Activated CD4-positive, alpha-beta T cell treated with anti-CD3 and anti-CD28 coated beads for 36 hours (primary cell): ENCODE measurements around the gene SV2B. TPM values are rescaled to one million over a fixed set of nuclear protein-coding genes. Genes with fewer than 3 reads are reported as not detected.
A peak's percentile ranks its signal among the peaks of the same experiment; 100 is the strongest.
"Not testable (repeated sequence)": the region's sequence is repeated elsewhere in the genome, so short reads cannot be mapped to it uniquely, and the experiment has no call there.

Experiments
- ATAC-seq: fragments of 200-7000 bp; cut with Tn5 transposase; one replicate; pipeline ENCODE4 v1.10.0; 2021; ENCODE audit warnings: mild to moderate bottlenecking, moderate library complexity
- CTCF ChIA-PET: fragments of 350-600 bp; sonication (Branson Sonifier 250); formaldehyde crosslinking; loops from one replicate; lab custom pipeline; 2021; ENCODE audit warnings: antibody characterized with exemption; lab: Charles Lee
- POLR2A ChIA-PET: fragments of 350-600 bp; sonication (Branson Sonifier 250); formaldehyde crosslinking; loops from one replicate; lab custom pipeline; 2021; ENCODE audit warnings: antibody characterized with exemption, inconsistent platforms; lab: Charles Lee
- DNase-seq: peaks from one replicate; pipeline ENCODE4 v3.0.0-alpha.2; 2020
- H3K27ac Mint-ChIP-seq: one replicate; pipeline ENCODE4 v1.8.0; 2021; ENCODE audit warnings: mixed read lengths
- H3K27me3 Mint-ChIP-seq: one replicate; pipeline ENCODE4 v1.8.0; 2021; ENCODE audit warnings: mixed read lengths
- H3K36me3 Mint-ChIP-seq: one replicate; pipeline ENCODE4 v1.8.0; 2021; ENCODE audit warnings: low read depth, mixed read lengths
- H3K4me1 Mint-ChIP-seq: one replicate; pipeline ENCODE4 v1.8.0; 2021; ENCODE audit warnings: mixed read lengths
- H3K4me3 Mint-ChIP-seq: one replicate; pipeline ENCODE4 v1.8.0; 2021; ENCODE audit warnings: mild to moderate bottlenecking, moderate library complexity, mixed read lengths
- H3K9me3 Mint-ChIP-seq: one replicate; pipeline ENCODE4 v1.8.0; 2021; ENCODE audit warnings: low read depth, mixed read lengths
- intact Hi-C, 2 experiments: fragments of 100-400 bp; cut with DNase I in 1 of 2; cut with micrococcal nuclease in 1 of 2; formaldehyde crosslinking; loops; one replicate each; pipeline versions ENCODE4 v1.14.2 to v1.15.1; 2022 to 2024; cut with DNase I, micrococcal nuclease
- total RNA-seq, 2 experiments: library from RNA; stranded (reverse); gene quantifications; one replicate each; pipeline ENCODE4 v1.2.3, GENCODE V29; 2021

The SV2B gene
- total RNA-seq, 2 experiments from 2014 or later, result 0.05 TPM

- ChIA-PET POLR2A (no interaction called here), CTCF (interaction anchor here (1.6 to 2.8 kb wide), 2 partner anchors 15 to 17 kb away, joined by 4 to 12 read pairs; no protein-coding TSS in a partner anchor)
- no peaks in the 10 kb centered on the region for H3K9me3 Mint-ChIP-seq
- no peak overlapping the region for H3K27ac Mint-ChIP-seq
- H3K4me3 Mint-ChIP-seq, result no peak overlapping the region
- ATAC-seq (no peak), DNase-seq (no peak)
- no peaks in the 10 kb centered on the region for H3K36me3 Mint-ChIP-seq
- H3K4me1 Mint-ChIP-seq, result peaks cover 26% of the 10 kb centered on the region
- no peaks in the 10 kb centered on the region for H3K27me3 Mint-ChIP-seq
- intact Hi-C loops, result no loop called here
These were observed 219.5 kb downstream of the SV2B start for GRCh38 chr15:91319371-91320059.

- H3K36me3 Mint-ChIP-seq, result no peaks in the 10 kb centered on the region
- DNase-seq, result no peak
- peak; percentile 44 for ATAC-seq
- no peak overlapping the region for H3K4me3 Mint-ChIP-seq
- H3K27ac Mint-ChIP-seq, result no peak overlapping the region
- no peaks in the 10 kb centered on the region for H3K27me3 Mint-ChIP-seq
- peaks cover 26% of the 10 kb centered on the region for H3K4me1 Mint-ChIP-seq
- H3K9me3 Mint-ChIP-seq, result no peaks in the 10 kb centered on the region
- ChIA-PET POLR2A (no interaction called here), CTCF (interaction anchor here (1.6 kb wide), 1 partner anchor 15 kb away, joined by 4 read pairs; no protein-coding TSS in a partner anchor)
- intact Hi-C loops, result no loop called here
These were observed 220.0 kb downstream of the SV2B start for GRCh38 chr15:91320101-91320500.

GRCh38 chr15:91329914-91330313 lies 229.9 kb downstream of the SV2B start:
- ATAC-seq, result no peak
- no peaks in the 10 kb centered on the region for H3K36me3 Mint-ChIP-seq
- H3K9me3 Mint-ChIP-seq, result peaks cover 3% of the 10 kb centered on the region
- intact Hi-C loops, result no loop called here
- H3K4me3 Mint-ChIP-seq, result no peak overlapping the region
- no peak overlapping the region for H3K27ac Mint-ChIP-seq
- CTCF ChIA-PET, result interaction anchor here (1.1 to 1.5 kb wide), 2 partner anchors 8 to 12 kb away, joined by 3 read pairs; no protein-coding TSS in a partner anchor
- POLR2A ChIA-PET, result no interaction called here
- no peaks in the 10 kb centered on the region for H3K27me3 Mint-ChIP-seq
- peaks cover 7% of the 10 kb centered on the region for H3K4me1 Mint-ChIP-seq
- no peak for DNase-seq

GRCh38 chr15:91331581-91331980 lies 231.5 kb downstream of the SV2B start:
- no peaks in the 10 kb centered on the region for H3K36me3 Mint-ChIP-seq
- H3K4me1 Mint-ChIP-seq, result peaks cover 11% of the 10 kb centered on the region
- intact Hi-C loops, result no loop called here
- peaks cover 3% of the 10 kb centered on the region for H3K9me3 Mint-ChIP-seq
- POLR2A ChIA-PET, result no interaction called here
- no peak overlapping the region for H3K27ac Mint-ChIP-seq
- H3K4me3 Mint-ChIP-seq, result no peak overlapping the region
- CTCF ChIA-PET, result interaction anchor here (0.6 to 1.3 kb wide), 2 partner anchors 17 to 101 kb away, joined by 3 to 4 read pairs; no protein-coding TSS in a partner anchor
- DNase-seq (no peak), ATAC-seq (no peak)
- H3K27me3 Mint-ChIP-seq, result no peaks in the 10 kb centered on the region

- POLR2A ChIA-PET, result no interaction called here
- Mint-ChIP-seq H3K4me3 (no peak overlapping the region), H3K27ac (no peak overlapping the region), H3K36me3 (no peaks in the 10 kb centered on the region), H3K27me3 (peaks cover 2% of the 10 kb centered on the region), H3K4me1 (peaks cover 11% of the 10 kb centered on the region), H3K9me3 (no peaks in the 10 kb centered on the region)
- CTCF ChIA-PET, result interaction anchor here (1.3 to 1.4 kb wide), 3 partner anchors 10 to 33 kb away, joined by 3 to 4 read pairs (median 3); no protein-coding TSS in a partner anchor
- intact Hi-C loops, result no loop called here
- ATAC-seq, result no peak
- DNase-seq, result no peak
These were observed 235.6 kb downstream of the SV2B start for GRCh38 chr15:91335702-91336101.

GRCh38 chr15:91336687-91337086 lies 236.6 kb downstream of the SV2B start:
- intact Hi-C loops, result no loop called here
- Mint-ChIP-seq H3K4me1 (peaks cover 11% of the 10 kb centered on the region), H3K4me3 (no peak overlapping the region), H3K27ac (no peak overlapping the region), H3K9me3 (no peaks in the 10 kb centered on the region), H3K27me3 (peaks cover 2% of the 10 kb centered on the region), H3K36me3 (no peaks in the 10 kb centered on the region)
- ChIA-PET POLR2A (no interaction called here), CTCF (no interaction called here)
- DNase-seq, result no peak
- ATAC-seq, result no peak

GRCh38 chr15:91338766-91339165 lies 238.7 kb downstream of the SV2B start:
- no peak overlapping the region for H3K27ac Mint-ChIP-seq
- peaks cover 14% of the 10 kb centered on the region for H3K4me1 Mint-ChIP-seq
- intact Hi-C loops, result no loop called here
- DNase-seq (peak; percentile 18), ATAC-seq (no peak)
- ChIA-PET POLR2A (no interaction called here), CTCF (interaction anchor here (0.7 to 1.0 kb wide), 2 partner anchors 8 to 31 kb away, joined by 3 read pairs; no protein-coding TSS in a partner anchor)
- H3K4me3 Mint-ChIP-seq, result no peak overlapping the region
- no peaks in the 10 kb centered on the region for H3K36me3 Mint-ChIP-seq
- H3K9me3 Mint-ChIP-seq, result no peaks in the 10 kb centered on the region
- H3K27me3 Mint-ChIP-seq, result peaks cover 5% of the 10 kb centered on the region

- no peaks in the 10 kb centered on the region for H3K36me3 Mint-ChIP-seq
- H3K27ac Mint-ChIP-seq, result no peak overlapping the region
- no peak for ATAC-seq
- ChIA-PET CTCF (interaction anchor here (1.1 kb wide), 1 partner anchor 9 kb away, joined by 4 read pairs; no protein-coding TSS in a partner anchor), POLR2A (no interaction called here)
- peaks cover 5% of the 10 kb centered on the region for H3K27me3 Mint-ChIP-seq
- intact Hi-C loops, result no loop called here
- no peaks in the 10 kb centered on the region for H3K9me3 Mint-ChIP-seq
- DNase-seq, result no peak
- H3K4me1 Mint-ChIP-seq, result peaks cover 6% of the 10 kb centered on the region
- no peak overlapping the region for H3K4me3 Mint-ChIP-seq
These were observed 242.0 kb downstream of the SV2B start for GRCh38 chr15:91342097-91342496.

- ATAC-seq, DNase-seq, CTCF ChIA-PET, H3K27ac Mint-ChIP-seq, H3K4me3 Mint-ChIP-seq, H3K27me3 Mint-ChIP-seq, POLR2A ChIA-PET, H3K36me3 Mint-ChIP-seq, H3K9me3 Mint-ChIP-seq, intact Hi-C loops: not testable (repeated sequence)
- peaks cover 15% of the 10 kb centered on the region for H3K4me1 Mint-ChIP-seq
These were observed 244.9 kb downstream of the SV2B start for GRCh38 chr15:91344912-91345311.

GRCh38 chr15:91345736-91346135 lies 245.7 kb downstream of the SV2B start:
- Mint-ChIP-seq H3K27ac (no peak overlapping the region), H3K27me3 (peaks cover 4% of the 10 kb centered on the region), H3K4me1 (peaks cover 15% of the 10 kb centered on the region), H3K4me3 (no peak overlapping the region), H3K36me3 (no peaks in the 10 kb centered on the region), H3K9me3 (no peaks in the 10 kb centered on the region)
- DNase-seq, result no peak
- CTCF ChIA-PET, result interaction anchor here (1.2 kb wide), 1 partner anchor 12 kb away, joined by 3 read pairs; no protein-coding TSS in a partner anchor
- POLR2A ChIA-PET, result no interaction called here
- ATAC-seq, result no peak
- intact Hi-C loops, result no loop called here

- H3K4me1 Mint-ChIP-seq, result peaks cover 15% of the 10 kb centered on the region
- ChIA-PET CTCF (interaction anchor here (1.2 kb wide), 1 partner anchor 11 kb away, joined by 3 read pairs; no protein-coding TSS in a partner anchor), POLR2A (no interaction called here)
- no peak overlapping the region for H3K27ac Mint-ChIP-seq
- H3K4me3 Mint-ChIP-seq, result no peak overlapping the region
- ATAC-seq, result no peak
- peaks cover 4% of the 10 kb centered on the region for H3K27me3 Mint-ChIP-seq
- H3K9me3 Mint-ChIP-seq, result no peaks in the 10 kb centered on the region
- intact Hi-C loops, result no loop called here
- H3K36me3 Mint-ChIP-seq, result no peaks in the 10 kb centered on the region
- no peak for DNase-seq
These were observed 246.2 kb downstream of the SV2B start for GRCh38 chr15:91346259-91346658.
